NAMALWA (cell line): ENCODE data around the gene FAM200B.

ENCODE experiments used
- DNase-seq: peaks from one replicate; pipeline ENCODE4 v3.0.0-alpha.2; 2015; ENCODE audit warnings: low spot score

Gene FAM200B

DNA sequence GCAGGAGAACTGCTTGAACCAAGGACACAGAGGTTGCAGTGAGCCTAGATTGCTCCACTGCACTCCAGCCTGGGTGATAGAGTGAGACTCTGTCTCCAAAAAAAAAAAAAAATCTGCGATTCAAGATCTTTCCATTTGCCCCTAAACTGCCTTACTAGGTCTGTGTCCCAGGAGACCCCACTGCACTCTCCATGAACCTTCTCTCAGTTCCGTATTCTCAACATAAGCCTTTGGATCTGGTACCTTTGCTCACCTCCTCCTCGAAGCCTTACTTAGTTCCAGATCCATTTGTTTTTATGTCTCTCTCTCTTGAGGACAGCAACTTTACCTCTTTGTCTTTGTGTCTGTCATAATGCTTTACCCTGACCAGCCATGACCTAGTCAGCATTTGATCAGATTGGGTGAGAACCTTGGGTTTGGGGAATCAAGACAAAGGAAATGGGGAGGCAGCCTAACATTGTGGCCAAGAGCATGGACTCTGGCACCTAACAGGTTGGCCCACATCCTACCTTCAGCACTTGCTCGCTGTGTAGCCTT, 55.0 kb downstream of the FAM200B start:
- no peak for DNase-seq

- no peak for DNase-seq
Observed at GRCh38 chr4:15737255-15737654, 55.6 kb downstream of the FAM200B start.

- DNase-seq, result no peak
Observed at GRCh38 chr4:15738877-15739276, 57.2 kb downstream of the FAM200B start.
